DND-41 (cell line): ENCODE measurements around the gene IL4I1.

Experiments
- CTCF ChIP-seq: IDR thresholded peaks from 2 replicates; pipeline ENCODE4 v1.5.1; 2012; ENCODE audit warnings: borderline replicate concordance, low read length, moderate library complexity, mild to moderate bottlenecking; ENCODE audit not compliant: poor library complexity, severe bottlenecking; ENCODE audit errors: extremely low read depth
- EZH2 ChIP-seq: IDR thresholded peaks from 3 replicates; pipeline ENCODE4 v1.6.1; 2012; ENCODE audit warnings: borderline replicate concordance, low read depth, mild to moderate bottlenecking, moderate library complexity, low read length, inconsistent platforms; ENCODE audit not compliant: severe bottlenecking

- no peak for TF ChIP-seq EZH2
- no peak for TF ChIP-seq CTCF
Observed at GRCh38 chr19:49889687-49890348, 6.9 kb downstream of the IL4I1 start.
